Fibroblast of lung (primary cell): Measurements from ENCODE around the gene RAB6A.

Source experiments
- CTCF ChIP-seq, 2 donors: IDR thresholded peaks in 1 of 2; conservative IDR thresholded peaks in 1 of 2; 1 replicate in 1 of 2; 2 replicates in 1 of 2; pipeline ENCODE4 v1.5.1; 2011 to 2012; ENCODE audit warnings: low read length in 2 of 2, control low read depth in 1 of 2, inconsistent platforms in 1 of 2, low read depth in 1 of 2, mild to moderate bottlenecking in 1 of 2
- EZH2 ChIP-seq: IDR thresholded peaks from 2 replicates; pipeline ENCODE4 v1.5.1; 2012; ENCODE audit warnings: low read length, control low read depth, mild to moderate bottlenecking; ENCODE audit errors: missing control alignments

GRCh38 chr11:73750228-73750627 is 10.6 kb downstream of the RAB6A start:
- TF ChIP-seq CTCF (conservative IDR thresholded peaks at IDR 0.05 in 1 of 2, IDR thresholded peaks at IDR 0.05 in 1 of 2; ENCODE audit: low read depth in 1 of 2, low read length in 2 of 2) (no peak), EZH2 (no peak)
